Activated CD8-positive, alpha-beta memory T cell treated with anti-CD3 and anti-CD28 coated beads for 48 hours (primary cell): Measurements from ENCODE around the gene MAP1LC3B2.

Experiments
- DNase-seq, 3 experiments: peaks; one replicate each; pipeline ENCODE4 v3.0.0-alpha.2; 2020; ENCODE audit warnings: low read depth in 2 of 3, low spot score in 2 of 3

MAP1LC3B2 gene

DNA sequence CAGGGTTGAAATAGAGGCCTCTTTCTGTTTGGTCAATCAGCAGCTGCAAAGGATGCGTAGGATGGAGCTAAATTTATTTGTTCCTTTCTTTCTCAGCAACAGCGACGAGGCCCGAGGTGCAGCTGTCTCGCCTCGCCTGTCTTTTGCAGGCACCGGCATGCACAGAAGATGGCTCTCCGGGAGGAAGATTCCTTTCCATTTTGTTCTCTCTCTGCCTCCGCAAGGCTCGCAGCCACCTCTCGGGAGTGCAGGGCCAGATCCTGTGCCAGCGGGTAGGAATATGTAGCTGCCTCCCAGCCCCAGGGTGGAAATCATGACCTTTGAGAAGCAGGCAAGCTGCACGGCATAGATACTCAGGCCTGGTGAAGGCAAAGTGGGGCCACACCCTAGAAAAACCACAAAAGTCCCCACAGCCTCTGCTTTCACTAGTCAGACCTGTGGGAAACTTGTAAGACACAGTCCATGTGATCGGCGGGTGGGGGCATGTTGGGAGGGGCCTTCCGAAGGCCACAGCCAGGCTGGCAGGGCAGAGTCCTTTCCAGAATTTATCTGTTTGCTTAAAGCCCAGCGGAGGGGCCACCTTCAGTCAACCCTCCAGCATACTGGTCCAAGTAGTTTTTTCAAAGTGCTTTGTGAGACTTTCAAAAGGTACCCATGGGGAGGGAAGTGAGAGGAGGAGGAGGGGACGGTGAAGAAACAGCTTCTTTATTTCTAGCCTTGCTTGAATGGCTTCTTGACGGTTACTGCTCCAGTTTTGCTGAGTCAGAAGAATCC is at the start of gene MAP1LC3B2:
TSS of gene MAP1LC3B2 (plus strand) at position 220 of the 774 bp plus-strand sequence. CDS start 16,562 bp downstream, outside the sequence.
- peak; percentile 51 to 68 (median 58) for DNase-seq

DNA sequence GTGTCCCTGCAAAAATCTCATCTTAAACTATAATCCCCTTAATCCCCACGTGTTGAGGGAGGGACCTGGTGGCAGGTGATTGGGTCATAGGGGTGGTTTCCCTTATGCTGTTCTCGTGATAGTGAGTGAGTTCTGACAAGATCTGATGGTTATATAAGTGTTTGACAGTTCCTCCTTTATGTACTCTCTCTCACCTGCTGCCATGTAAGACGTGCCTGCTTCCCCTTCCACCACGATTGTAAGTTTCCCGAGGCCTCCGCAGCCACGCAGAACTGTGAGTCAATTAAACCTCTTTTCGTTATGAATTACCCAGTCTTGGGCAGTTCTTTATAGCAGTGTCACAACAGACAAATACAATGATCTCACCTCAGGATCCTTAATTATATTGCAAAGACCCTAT is 45.2 kb upstream of the MAP1LC3B2 start:
- DNase-seq: no peak

DNA sequence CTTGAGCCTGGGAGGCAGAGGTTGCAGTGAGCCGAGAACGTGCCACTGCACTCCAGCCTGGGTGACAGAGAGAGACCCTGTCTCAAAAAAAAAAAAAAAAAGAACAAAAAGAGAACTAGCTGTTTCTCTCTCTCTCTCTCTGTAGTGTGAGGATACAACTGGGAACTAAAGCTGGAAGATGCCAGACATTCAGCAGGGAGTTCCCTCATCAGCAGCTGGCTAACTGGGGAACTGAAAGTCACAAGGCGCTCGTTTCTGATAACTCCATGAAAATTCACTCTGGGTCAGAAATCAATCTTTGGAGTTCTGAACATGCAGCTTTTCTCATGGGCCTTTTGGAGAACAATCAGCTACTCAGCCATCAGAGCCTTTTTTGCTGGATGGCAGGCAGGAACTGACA is 43.5 kb upstream of the MAP1LC3B2 start:
- no peak for DNase-seq

DNA sequence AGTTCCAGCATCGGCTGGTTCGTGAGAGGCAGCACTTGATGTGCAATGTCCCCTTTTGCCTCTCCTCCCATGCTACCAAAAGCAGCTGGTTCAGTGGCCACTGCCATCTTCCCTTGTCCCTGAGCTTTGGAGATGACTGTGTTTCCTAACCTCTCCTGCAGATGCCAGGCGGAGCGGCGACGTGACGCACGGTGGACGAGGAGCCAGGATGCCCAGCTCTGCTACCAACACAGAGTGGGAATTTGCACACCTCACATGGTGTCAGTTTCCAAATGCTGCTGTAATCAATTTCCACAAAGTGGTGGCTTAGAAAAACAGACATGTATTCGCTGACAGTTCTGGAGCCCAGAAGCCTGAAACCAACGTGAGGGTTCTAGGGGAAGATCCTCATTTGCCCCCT is 42.5 kb upstream of the MAP1LC3B2 start:
- no peak for DNase-seq

DNA sequence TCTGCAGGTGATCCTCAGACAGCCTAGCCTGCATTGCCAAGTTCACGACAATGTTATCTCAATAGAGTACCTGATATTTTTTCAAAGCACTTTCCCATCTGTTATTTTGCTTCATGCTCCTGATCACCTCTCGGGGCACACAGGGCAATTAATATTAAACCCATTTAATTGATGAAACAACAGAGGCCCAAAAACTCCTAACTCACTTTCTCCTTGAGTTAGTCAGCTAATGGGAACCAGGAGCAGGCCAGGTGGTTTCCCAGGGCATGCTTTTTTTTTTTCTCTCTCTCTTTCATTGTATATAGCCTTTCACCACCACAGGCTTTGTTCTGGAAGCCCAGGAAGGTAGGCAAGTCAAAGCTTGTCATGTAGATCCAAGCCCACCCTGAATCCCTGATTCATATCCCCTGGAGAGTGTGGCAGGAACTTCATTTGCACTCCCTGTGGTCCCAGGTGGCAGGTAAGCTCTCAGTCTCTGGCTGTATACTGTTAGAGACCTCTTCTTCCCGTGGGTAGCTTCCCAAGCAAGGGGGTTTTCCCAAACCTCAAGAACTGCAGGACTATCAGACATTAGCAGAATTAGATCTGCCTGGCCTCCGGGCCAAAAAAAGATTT is 41.6 kb upstream of the MAP1LC3B2 start:
- DNase-seq: no peak

DNA sequence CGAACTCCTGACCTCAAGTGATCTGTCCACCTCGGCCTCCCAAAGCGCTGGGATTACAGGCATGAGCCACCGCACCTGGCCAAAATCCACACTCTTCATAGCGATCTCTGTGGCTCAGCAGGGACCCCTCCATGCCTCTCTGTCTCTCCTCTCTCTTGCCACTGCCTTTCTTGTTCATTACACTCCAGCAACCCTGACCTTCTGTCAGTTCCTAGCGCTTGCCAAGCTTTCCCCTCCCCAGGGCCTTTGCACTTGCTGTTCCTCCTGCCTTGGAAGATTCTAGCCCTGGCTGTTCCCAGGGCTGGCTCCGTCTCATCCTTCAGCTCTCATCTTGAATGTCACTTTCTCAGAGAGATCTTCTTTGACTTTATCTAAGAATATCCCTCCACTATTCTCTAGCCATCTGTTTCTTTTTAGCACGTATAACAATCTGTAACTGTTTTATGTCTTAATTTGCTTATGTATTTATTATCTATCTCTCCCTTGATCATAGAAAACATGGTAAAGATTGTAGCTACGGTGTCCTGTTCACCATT is 38.9 kb upstream of the MAP1LC3B2 start:
- no peak for DNase-seq

DNA sequence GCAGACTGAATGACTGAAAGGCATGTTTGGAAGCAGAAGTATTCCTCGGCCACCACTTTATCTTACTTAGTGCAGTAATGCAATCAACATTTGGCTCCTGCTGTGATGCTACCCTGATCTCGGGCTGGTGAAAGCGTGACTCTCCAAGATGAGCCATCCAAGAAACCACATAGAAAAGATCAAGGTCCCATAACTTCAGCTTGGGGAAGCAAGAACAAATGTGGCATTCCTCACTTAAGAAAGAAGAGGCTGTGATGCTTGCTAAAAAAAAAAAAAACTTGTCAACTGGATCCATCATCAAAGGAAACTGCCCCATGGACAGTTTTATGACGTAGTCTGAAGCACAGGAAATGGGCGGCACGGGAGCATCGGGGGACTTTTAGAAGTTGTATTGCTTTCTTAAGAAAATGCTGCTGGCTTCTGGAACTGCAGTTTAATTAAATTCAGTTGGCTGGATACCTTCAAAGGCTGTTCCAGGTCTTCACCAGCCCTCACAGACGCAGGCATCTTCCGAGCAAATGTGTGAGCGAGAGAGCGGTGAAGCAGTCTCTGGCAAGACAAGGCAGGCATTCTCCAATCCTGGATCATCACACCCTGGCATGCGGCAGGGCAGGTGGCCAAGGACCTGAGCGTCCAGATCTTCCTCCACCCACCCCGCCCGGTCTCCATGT is 38.2 kb upstream of the MAP1LC3B2 start:
- DNase-seq: no peak

DNA sequence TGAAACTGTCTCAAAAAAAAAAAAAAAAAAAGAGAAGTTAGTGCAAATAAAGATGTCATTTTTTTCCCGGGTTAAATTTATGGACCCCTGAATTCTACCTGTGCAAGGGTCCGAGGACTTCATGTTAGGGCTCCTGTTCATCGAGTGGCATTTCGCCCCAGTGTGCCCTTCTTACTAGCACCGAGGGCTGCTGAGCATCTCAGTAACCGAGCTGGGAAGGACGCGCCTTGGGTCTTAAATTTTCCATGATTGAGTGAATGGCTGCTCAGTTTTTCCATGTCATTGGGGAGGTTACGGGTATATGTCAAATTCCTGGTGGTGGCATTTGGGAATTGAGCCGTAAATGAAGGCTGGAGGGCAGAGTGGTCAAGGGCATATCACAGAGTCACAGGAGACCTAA is 34.9 kb upstream of the MAP1LC3B2 start:
- DNase-seq: no peak

DNA sequence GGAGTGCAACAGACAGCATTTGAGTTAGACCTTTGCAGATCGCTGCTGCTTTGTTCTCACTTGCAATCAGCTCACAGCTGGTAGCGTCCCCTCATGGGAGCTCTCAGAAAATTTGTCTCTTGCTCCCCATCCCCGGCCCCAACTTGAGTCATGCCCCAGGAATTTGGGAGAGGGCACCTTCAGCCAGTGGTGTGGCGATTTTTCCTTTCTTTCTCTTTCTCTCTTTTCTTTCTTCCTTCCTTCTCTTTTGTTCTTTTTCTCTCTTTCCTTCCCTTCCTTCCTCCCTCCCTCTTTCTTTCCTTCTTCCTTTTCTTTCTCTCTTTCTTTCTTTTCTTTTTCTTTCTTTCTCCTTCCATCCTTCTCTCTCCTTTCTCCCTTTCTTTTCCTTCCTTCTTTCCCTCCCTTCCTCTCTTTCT is 34.2 kb upstream of the MAP1LC3B2 start:
- DNase-seq: no peak

DNA sequence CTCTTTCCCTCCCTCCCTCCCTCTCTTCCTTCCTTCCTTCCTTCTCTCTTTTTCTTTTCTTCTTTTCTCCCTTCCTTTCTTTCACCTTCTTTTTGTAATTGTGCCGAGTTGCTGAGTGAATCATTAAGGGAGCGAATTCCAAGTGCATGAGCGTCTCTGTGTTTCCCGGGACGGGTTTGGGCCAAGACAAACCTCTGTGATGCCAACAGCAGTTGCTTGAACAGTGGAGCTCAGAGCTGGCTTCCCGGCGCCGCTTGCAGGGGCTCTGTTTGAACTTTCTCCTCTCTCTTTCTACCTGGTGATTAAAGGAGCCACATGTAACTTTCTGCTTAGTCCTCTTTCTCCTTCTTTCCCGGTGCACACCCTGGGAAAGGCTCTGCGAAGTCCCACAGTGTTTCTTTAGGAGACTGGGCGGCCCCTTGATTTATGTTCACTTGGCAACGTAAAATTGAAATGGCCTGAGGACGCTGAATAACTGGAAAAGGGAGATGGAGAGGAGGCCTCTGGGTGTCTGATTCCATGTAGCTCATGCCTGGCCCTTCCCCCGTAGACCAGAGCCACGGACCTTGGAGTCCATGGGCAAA is 33.7 kb upstream of the MAP1LC3B2 start:
- no peak for DNase-seq

DNA sequence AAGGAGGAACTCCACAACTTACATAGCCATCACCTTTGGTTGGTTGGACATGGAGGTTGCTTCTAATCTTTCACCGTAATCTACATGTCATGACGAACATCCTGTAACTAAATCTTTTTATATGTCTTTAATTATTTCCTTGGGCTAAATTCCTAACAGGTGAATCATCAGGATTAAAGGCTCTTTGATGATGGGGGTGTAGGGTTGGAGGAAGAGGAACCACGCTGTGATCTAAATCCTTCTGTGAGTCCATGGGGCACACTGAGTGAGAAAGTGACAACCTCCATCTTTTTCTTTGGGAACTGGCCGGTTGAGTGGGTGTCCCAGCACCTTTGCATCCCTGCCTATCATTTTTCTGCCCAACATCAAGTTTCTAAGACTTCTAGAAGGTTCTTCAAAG is 31.1 kb upstream of the MAP1LC3B2 start:
- DNase-seq: no peak

DNA sequence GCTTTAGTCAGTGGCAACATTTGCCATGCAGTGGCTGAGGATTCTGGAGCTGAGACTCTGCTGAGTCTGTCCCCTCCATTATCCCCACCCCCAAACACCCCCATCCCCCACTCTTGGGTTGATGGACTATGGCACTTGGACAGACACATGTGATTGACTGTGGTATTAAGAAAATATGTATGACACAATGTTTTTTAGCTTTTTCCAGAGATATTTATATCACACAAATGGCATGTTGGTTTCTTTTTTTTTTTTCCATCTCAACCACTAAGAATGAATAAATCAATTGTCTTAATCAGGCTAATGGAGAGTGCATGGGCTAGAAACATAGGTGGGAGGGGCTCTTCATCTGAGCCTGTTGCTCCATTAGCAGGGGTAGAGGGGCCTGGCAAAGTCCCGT is 30.7 kb upstream of the MAP1LC3B2 start:
- DNase-seq: no peak

DNA sequence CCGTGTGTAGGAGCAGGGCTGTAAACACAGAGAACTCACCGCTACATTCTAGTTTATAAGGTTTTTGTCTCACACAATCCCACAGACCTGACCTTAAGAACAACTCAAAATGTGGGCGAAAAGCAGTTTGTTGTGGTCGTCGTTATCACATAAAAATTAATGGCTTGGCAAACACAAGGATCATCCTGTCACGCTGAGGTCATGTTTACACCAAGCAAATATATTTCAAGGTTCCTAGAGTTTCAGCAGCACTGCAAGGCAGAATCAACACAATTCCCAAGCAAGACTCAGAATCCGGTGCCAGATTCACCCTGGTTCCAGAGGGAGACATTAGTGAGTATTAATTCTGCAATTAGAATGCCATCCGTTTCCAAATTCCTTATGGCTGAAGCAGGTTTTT is 30.1 kb upstream of the MAP1LC3B2 start:
- DNase-seq: no peak

DNA sequence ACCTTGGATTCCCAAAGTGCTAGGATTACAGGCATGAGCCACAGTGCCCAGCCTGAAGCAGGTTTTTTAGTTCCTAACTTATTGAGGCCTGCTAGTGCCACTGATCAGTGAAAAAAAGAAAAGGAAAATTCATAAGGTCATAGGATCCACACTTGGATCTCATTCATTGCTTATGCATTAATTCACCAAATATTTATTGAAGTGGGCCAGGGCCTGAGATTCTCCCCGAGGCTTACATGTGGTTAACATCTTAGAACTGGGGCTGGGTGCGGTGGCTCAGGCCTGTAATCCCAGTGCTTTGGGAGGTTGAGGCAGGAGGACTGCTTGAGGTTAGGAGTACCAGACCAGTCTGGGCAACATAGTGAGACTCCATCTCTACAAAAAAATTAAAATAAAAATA is 29.5 kb upstream of the MAP1LC3B2 start:
- no peak for DNase-seq

DNA sequence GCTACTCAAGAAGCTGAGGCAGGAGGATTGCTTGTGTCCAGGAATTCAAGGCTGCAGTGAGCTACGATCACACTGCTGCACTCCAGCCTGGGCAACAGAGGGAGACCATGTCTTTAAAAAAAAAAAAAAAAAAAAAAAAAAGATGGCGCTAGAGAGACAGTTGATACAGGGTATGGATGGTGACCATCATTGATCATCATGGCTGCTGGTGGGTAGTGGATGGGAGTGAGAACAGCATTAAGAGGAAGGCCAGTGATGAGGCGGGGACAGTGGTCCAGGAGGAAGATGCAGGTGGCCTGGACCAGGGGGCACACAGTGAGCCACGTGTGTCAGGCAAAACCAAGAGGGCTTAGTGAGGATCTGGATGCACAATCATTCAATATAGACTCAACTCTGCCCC is 26.8 kb upstream of the MAP1LC3B2 start:
- DNase-seq: no peak

DNA sequence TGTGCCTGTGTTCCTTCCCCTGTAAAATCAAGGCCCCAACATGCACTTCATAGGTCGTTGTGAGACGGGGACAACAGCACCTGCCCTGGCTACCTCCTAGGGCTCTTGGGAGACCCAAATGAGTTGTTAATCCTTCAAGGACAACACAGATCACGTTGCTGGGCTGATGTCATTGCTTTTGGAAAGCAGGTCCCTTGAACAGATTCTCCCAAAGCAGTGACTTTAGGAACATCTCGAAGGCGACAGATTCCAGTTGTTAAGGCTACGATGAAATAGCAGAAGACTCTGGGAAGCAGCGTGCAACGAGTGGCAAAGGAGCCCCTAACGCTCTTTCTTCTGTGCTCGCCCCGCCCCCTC is 26.2 kb upstream of the MAP1LC3B2 start:
- no peak for DNase-seq

DNA sequence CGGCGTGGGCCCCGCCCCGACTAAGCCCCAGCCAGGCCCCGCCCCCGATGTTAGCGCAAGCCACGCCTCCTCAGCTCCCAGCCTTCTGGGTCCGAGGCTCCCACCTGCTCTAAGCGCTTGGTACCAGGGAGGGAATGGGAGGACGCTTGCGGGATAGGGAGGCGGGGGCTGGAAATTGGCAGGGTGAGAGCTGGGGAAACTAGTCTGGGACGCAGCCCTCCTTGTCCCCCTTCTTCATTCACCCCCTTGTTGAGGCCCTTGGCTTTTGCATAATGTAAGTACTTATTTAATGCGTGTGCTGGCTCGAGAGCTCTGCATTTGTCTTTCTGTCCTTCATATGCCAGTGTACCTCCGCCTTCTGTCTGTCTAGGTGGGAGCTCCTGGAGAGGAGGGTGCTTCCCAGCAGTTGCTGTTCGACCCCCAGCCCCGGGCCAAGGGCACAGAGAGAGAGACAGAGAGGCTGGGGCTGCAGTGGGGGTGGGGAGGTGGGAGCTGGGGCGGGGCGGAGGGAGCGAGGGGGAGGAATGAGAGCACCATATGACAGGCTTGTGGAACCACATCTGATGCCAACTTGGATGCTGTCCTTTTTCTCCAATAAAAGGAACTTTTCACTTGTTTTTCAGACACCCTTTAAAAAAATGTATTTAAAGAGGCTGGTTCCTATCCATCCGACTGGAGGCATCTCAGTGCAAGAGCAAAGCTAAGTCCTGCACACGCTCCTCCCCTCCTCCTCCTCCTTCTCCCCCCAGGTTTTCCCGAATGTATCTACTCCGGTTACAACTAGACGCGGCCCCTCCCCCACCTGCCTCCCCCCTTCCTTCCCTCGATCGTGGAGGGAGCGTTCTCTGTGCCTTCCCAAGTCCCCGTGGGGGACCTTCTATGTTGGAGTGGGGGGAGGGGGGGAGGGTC is 25.6 kb upstream of the MAP1LC3B2 start:
- peak; percentile 49 to 51 (median 50) for DNase-seq

DNA sequence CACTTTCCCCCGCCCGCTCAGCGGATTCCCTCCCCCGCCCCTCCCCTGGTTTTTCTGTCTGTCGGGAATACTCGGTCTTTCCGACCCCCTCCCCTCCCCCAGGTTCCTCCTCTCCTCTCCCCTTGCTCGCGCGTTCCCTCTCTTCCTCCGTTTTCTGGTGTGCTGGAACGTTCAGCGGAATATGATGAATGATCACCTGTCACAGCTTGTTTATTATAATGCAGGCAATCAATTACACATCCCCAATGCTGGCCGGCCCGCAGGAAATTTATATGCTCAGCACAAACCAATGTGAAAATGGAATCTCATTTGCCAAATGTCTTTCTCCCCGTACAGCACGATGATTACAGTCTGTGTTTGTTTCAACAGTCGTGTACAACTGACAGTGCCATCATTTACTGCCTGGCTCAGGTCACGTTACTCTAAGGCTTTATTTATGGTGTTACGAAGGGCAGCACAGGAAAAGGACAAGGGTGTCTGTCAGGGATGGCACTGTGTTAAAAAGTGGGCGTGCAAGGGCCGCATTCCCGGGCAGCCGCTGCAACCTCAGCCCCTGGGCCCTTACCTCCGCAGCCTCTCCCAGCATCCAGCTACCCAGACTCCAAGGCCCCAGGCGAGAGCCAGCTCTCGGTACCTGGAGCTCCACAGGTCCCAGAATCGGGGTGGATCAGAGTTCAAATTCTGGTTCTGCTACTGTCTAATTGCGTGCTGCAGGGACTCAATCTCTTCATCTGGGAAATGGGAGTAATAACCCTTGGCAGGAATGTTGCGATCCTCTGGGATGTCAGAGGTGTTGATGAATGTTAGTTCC is 24.7 kb upstream of the MAP1LC3B2 start:
- DNase-seq: no peak

DNA sequence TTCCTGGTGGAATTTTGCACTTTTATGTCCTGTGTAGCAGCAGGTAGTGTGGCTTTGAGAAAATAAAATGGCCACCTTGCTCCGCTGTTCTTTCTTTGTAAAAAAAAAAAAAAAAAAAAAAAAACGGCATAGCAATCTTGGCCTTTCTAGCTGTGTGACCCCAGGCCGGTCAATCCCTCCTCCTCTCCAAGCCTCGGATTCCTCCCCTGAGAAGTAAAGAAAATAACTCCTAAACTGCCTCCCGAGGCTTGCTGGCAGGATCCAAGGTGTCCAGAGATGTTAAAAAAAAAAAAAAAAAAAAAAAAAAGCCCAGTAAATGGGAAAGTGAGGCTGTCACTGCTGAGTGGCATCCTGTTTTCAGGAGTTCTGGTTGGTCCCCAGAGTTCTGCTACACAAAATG is 23.9 kb upstream of the MAP1LC3B2 start:
- no peak for DNase-seq
